Astrocyte (in vitro differentiated cells and primary cell): ENCODE data around the gene ABCC12. TPM values are rescaled to one million over a fixed set of nuclear protein-coding genes. Genes with fewer than 3 reads are reported as not detected.
"Not testable (repeated sequence)": the region's sequence is repeated elsewhere in the genome, so short reads cannot be mapped to it uniquely, and the experiment has no call there.

Source experiments
- DNase-seq: peaks from one replicate; pipeline ENCODE4 v3.0.0-alpha.2; 2010; ENCODE audit warnings: low read depth
- FAIRE-seq: peaks from 2 replicates; lab custom pipeline; 2011; peaks lifted over from hg19 to GRCh38; lab: Jason Lieb, UNC
- H2AFZ ChIP-seq: 2 replicates; pipeline ENCODE4 v1.6.0; 2012; ENCODE audit warnings: low read depth, low read length, inconsistent platforms
- H3K27ac ChIP-seq: 2 replicates; pipeline ENCODE4 v1.5.1; 2011; ENCODE audit warnings: low read depth, low read length, inconsistent platforms
- H3K27me3 ChIP-seq: 2 replicates; pipeline ENCODE4 v1.6.0; 2011; ENCODE audit warnings: low read length, inconsistent platforms; ENCODE audit not compliant: insufficient read depth
- H3K36me3 ChIP-seq: 2 replicates; pipeline ENCODE4 v1.5.1; 2011; ENCODE audit warnings: low read length, inconsistent platforms; ENCODE audit not compliant: insufficient read depth
- H3K4me1 ChIP-seq: 2 replicates; pipeline ENCODE4 v1.5.1; 2011; ENCODE audit warnings: low read length, inconsistent platforms; ENCODE audit not compliant: insufficient read depth
- H3K4me2 ChIP-seq: 2 replicates; pipeline ENCODE4 v1.6.0; 2012; ENCODE audit warnings: low read length, inconsistent platforms
- H3K4me3 ChIP-seq: 2 replicates; pipeline ENCODE4 v1.5.1; 2011; ENCODE audit warnings: low read depth, mild to moderate bottlenecking, low read length, inconsistent platforms; ENCODE audit not compliant: insufficient read depth
- H3K79me2 ChIP-seq: 2 replicates; pipeline ENCODE4 v1.6.0; 2012; ENCODE audit warnings: mild to moderate bottlenecking, low read length, inconsistent platforms; ENCODE audit not compliant: insufficient read depth
- H3K9ac ChIP-seq: 2 replicates; pipeline ENCODE4 v1.6.0; 2012; ENCODE audit warnings: mild to moderate bottlenecking, low read length, inconsistent platforms
- H3K9me3 ChIP-seq: 2 replicates; pipeline ENCODE4 v1.5.1; 2012; ENCODE audit warnings: low read depth, mild to moderate bottlenecking, low read length, inconsistent platforms; ENCODE audit not compliant: insufficient read depth
- H4K20me1 ChIP-seq: 2 replicates; pipeline ENCODE4 v1.6.0; 2012; ENCODE audit warnings: low read length, inconsistent platforms; ENCODE audit not compliant: insufficient read depth
- H3K27ac Mint-ChIP-seq: one replicate; pipeline ENCODE4 v1.8.0; 2021; ENCODE audit warnings: mild to moderate bottlenecking, mixed read lengths; ENCODE audit not compliant: unreplicated experiment
- H3K27me3 Mint-ChIP-seq: one replicate; pipeline ENCODE4 v1.8.0; 2021; ENCODE audit warnings: low read depth, mixed read lengths; ENCODE audit not compliant: unreplicated experiment
- H3K36me3 Mint-ChIP-seq: one replicate; pipeline ENCODE4 v1.8.0; 2021; ENCODE audit warnings: low read depth, mixed read lengths; ENCODE audit not compliant: unreplicated experiment
- H3K4me1 Mint-ChIP-seq: one replicate; pipeline ENCODE4 v1.8.0; 2021; ENCODE audit warnings: low read depth, mixed read lengths; ENCODE audit not compliant: unreplicated experiment
- H3K4me3 Mint-ChIP-seq: one replicate; pipeline ENCODE4 v1.8.0; 2021; ENCODE audit warnings: mild to moderate bottlenecking, moderate library complexity, mixed read lengths; ENCODE audit not compliant: unreplicated experiment
- H3K9me3 Mint-ChIP-seq: one replicate; pipeline ENCODE4 v1.8.0; 2021; ENCODE audit warnings: mild to moderate bottlenecking, mixed read lengths; ENCODE audit not compliant: unreplicated experiment
- EZH2 ChIP-seq: IDR thresholded peaks from 2 replicates; pipeline ENCODE4 v1.6.1; 2012; ENCODE audit warnings: mild to moderate bottlenecking, low read length, inconsistent platforms; ENCODE audit not compliant: insufficient read depth
- total RNA-seq: library from RNA; stranded (reverse); gene quantifications from 2 replicates; pipeline ENCODE4 v1.2.1, GENCODE V29; 2021
- TF ChIP-seq, protein P1 (sequence below): IDR thresholded peaks from 2 replicates; pipeline ENCODE4 v1.5.1; 2011; ENCODE audit warnings: low read depth, mild to moderate bottlenecking, inconsistent platforms, low read length, moderate library complexity; ENCODE audit not compliant: insufficient read depth

ABCC12 gene
- total RNA-seq, 1 donor from 2014 or later = not detected

GRCh38 chr16:48184681-48185080, 28.9 kb upstream of the ABCC12 start:
- Histone ChIP-seq H3K9me3 (no peaks in the 10 kb centered on the region), H3K79me2 (no peaks in the 10 kb centered on the region), H3K4me1 (no peaks in the 10 kb centered on the region), H3K4me2 (no peak overlapping the region), H3K9ac (no peak overlapping the region), H3K4me3 (no peak overlapping the region), H4K20me1 (no peaks in the 10 kb centered on the region), H2AFZ (no peak overlapping the region), H3K27ac (no peak overlapping the region), H3K36me3 (no peaks in the 10 kb centered on the region), H3K27me3 (peaks cover 9% of the 10 kb centered on the region)
- no peak for DNase-seq
- no peaks in the 10 kb centered on the region for H3K9me3 Mint-ChIP-seq
- TF ChIP-seq, protein P1, sequence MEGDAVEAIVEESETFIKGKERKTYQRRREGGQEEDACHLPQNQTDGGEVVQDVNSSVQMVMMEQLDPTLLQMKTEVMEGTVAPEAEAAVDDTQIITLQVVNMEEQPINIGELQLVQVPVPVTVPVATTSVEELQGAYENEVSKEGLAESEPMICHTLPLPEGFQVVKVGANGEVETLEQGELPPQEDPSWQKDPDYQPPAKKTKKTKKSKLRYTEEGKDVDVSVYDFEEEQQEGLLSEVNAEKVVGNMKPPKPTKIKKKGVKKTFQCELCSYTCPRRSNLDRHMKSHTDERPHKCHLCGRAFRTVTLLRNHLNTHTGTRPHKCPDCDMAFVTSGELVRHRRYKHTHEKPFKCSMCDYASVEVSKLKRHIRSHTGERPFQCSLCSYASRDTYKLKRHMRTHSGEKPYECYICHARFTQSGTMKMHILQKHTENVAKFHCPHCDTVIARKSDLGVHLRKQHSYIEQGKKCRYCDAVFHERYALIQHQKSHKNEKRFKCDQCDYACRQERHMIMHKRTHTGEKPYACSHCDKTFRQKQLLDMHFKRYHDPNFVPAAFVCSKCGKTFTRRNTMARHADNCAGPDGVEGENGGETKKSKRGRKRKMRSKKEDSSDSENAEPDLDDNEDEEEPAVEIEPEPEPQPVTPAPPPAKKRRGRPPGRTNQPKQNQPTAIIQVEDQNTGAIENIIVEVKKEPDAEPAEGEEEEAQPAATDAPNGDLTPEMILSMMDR = no peak
- TF ChIP-seq EZH2 = no peak
- H3K27me3 Mint-ChIP-seq = peaks cover 12% of the 10 kb centered on the region
- no peak for FAIRE-seq
- H3K27ac Mint-ChIP-seq = no peak overlapping the region
- no peaks in the 10 kb centered on the region for H3K4me1 Mint-ChIP-seq
- H3K4me3 Mint-ChIP-seq = no peak overlapping the region
- H3K36me3 Mint-ChIP-seq = peaks cover 4% of the 10 kb centered on the region

DNA sequence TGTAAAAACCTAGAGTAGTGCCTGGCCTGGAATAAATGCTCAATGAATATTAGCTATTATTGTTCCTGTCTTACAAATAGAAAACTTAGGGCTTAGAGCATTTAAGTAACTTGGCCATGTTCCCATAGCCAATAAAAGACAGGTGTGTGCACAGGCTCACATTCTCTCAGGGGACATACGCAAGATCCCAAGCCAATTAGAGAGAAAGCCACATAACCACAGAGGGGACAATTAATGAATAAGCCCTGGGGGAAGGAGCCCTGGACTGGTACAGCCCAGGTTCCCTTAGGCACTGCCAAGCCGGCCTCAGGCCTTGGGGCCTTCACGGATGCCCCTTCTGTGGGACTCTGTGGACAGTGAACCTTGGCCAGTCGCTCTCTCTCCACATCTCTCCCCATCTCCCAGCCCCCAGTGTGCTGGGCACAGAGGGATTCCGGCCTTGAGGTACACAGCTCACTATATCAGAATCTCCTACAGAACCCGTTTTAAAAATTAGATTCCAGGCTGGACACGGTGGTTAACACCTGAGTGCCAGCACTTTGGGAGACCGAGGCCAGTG, 27.3 kb upstream of the ABCC12 start:
- DNase-seq = no peak
- H3K36me3 Mint-ChIP-seq = peaks cover 2% of the 10 kb centered on the region
- TF ChIP-seq, protein P1 = no peak
- peaks cover 17% of the 10 kb centered on the region for H3K27me3 Mint-ChIP-seq
- Histone ChIP-seq H4K20me1 (no peaks in the 10 kb centered on the region), H2AFZ (no peak overlapping the region), H3K4me1 (no peaks in the 10 kb centered on the region), H3K9me3 (no peaks in the 10 kb centered on the region), H3K36me3 (no peaks in the 10 kb centered on the region), H3K4me3 (no peak overlapping the region), H3K79me2 (no peaks in the 10 kb centered on the region), H3K4me2 (no peak overlapping the region), H3K9ac (no peak overlapping the region), H3K27me3 (peaks cover 9% of the 10 kb centered on the region), H3K27ac (no peak overlapping the region)
- H3K4me3 Mint-ChIP-seq = no peak overlapping the region
- no peak overlapping the region for H3K27ac Mint-ChIP-seq
- no peaks in the 10 kb centered on the region for H3K4me1 Mint-ChIP-seq
- FAIRE-seq = no peak
- peaks cover 1% of the 10 kb centered on the region for H3K9me3 Mint-ChIP-seq

DNA sequence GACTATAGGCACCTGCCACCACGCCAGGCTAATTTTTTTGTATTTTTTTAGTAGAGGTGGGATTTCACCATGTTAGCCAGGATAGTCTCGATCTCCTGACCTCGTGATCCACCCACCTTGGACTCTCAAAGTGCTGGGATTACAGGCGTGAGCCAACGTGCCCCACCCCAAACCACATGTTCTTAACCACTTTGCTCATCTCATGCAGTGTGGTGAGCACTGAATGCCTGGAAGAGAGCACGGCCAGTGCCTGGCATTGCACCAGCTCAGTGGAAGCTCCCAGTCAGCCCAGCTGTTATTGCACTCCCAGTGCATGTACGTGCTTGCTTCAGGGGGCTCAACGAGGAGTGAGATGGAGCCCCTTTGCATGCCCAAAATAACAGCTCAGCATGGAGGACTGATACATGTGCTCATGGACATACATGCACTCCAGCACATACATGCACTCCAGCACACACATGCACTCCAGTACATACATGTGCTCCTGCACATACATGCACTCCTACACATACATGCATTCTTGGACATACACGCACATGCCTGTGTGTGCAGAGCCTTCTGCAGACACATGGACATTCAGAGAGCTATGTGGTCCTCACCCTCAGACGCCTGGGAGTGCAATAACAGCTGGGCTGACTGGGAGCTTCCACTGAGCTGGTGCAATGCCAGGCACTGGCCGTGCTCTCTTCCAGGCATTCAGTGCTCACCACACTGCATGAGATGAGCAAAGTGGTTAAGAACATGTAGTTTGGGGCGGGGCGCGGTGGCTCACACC, 26.1 kb upstream of the ABCC12 start:
- H3K27me3 Mint-ChIP-seq = peaks cover 29% of the 10 kb centered on the region
- not testable (repeated sequence) for H3K27ac Mint-ChIP-seq, H3K9ac ChIP-seq, H3K4me3 Mint-ChIP-seq, DNase-seq, H3K9me3 ChIP-seq, H3K9me3 Mint-ChIP-seq, FAIRE-seq, H3K4me2 ChIP-seq, H3K4me1 Mint-ChIP-seq, H3K36me3 Mint-ChIP-seq, H3K4me1 ChIP-seq, H3K27ac ChIP-seq, H3K79me2 ChIP-seq, H3K27me3 ChIP-seq, H3K4me3 ChIP-seq, H3K36me3 ChIP-seq, H2AFZ ChIP-seq, H4K20me1 ChIP-seq
